Smooth muscle cell (in vitro differentiated cells): ENCODE results near the gene HSPA4. TPM values are rescaled to one million over a fixed set of nuclear protein-coding genes. Genes with fewer than 3 reads are reported as not detected.
"Not testable (repeated sequence)": the region's sequence is repeated elsewhere in the genome, so short reads cannot be mapped to it uniquely, and the experiment has no call there.

ENCODE experiments used
- DNase-seq: peaks from one replicate; lab custom pipeline; 2025; ENCODE audit not compliant: unreplicated experiment; lab: John Stamatoyannopoulos, UW
- H2AFZ ChIP-seq: fragments of 200-600 bp; sonication (generic); 2 replicates; pipeline ENCODE4 v1.6.0; 2016; ENCODE audit warnings: antibody characterized with exemption, low read depth, mild to moderate bottlenecking
- H3F3A ChIP-seq: fragments of 200-600 bp; sonication (generic); 2 replicates; pipeline ENCODE4 v1.6.0; 2017; ENCODE audit warnings: antibody characterized with exemption, low read depth
- H3K27ac ChIP-seq: fragments of 200-600 bp; sonication (generic); 2 replicates; pipeline ENCODE4 v1.5.1; 2016; ENCODE audit warnings: low read depth, mild to moderate bottlenecking
- H3K27me3 ChIP-seq: fragments of 200-600 bp; sonication (generic); 2 replicates; pipeline ENCODE4 v1.6.1; 2016; ENCODE audit warnings: low read depth, mild to moderate bottlenecking
- H3K36me3 ChIP-seq: fragments of 200-600 bp; sonication (generic); 2 replicates; pipeline ENCODE4 v1.5.1; 2016; ENCODE audit warnings: low read depth
- H3K4me1 ChIP-seq: fragments of 200-600 bp; sonication (generic); 2 replicates; pipeline ENCODE4 v1.5.1; 2016; ENCODE audit warnings: low read depth
- H3K4me2 ChIP-seq: fragments of 200-600 bp; sonication (generic); 2 replicates; pipeline ENCODE4 v1.6.0; 2016; ENCODE audit warnings: mild to moderate bottlenecking
- H3K4me3 ChIP-seq: fragments of 200-600 bp; sonication (generic); 2 replicates; pipeline ENCODE4 v1.5.1; 2016; ENCODE audit warnings: mild to moderate bottlenecking
- H3K79me2 ChIP-seq: fragments of 200-600 bp; sonication (generic); 2 replicates; pipeline ENCODE4 v1.6.0; 2016; ENCODE audit warnings: low read depth, mild to moderate bottlenecking
- H3K9ac ChIP-seq: fragments of 200-600 bp; sonication (generic); 2 replicates; pipeline ENCODE4 v1.6.0; 2016; ENCODE audit warnings: low read depth
- H3K9me3 ChIP-seq: fragments of 200-600 bp; sonication (generic); replicated peaks from 2 replicates; pipeline ENCODE4 v1.5.1; 2016; ENCODE audit warnings: low read depth
- H4K20me1 ChIP-seq: fragments of 200-600 bp; sonication (generic); 2 replicates; pipeline ENCODE4 v1.6.0; 2016; ENCODE audit warnings: low read depth
- CTCF ChIP-seq: fragments of 200-600 bp; sonication (generic); IDR thresholded peaks from 2 replicates; pipeline ENCODE4 v1.5.1; 2017; ENCODE audit warnings: borderline replicate concordance, mild to moderate bottlenecking, antibody characterized with exemption; ENCODE audit not compliant: insufficient read depth, poor library complexity, severe bottlenecking
- WGBS: methylation state at CpG from one replicate; pipeline ENCODE4 v1.1.7; 2016; ENCODE audit warnings: low lambda C conversion rate; 5-methylcytosine and 5-hydroxymethylcytosine counted together
- polyA plus RNA-seq: library from polyadenylated mRNA; unstranded; fragments of >200 nt; fragmentation: Nextera tagmentation; extraction: Ambion mirVana; gene quantifications from 2 replicates; pipeline ENCODE4 v1.2.1, GENCODE V29; 2016
- total RNA-seq: library from RNA; depleted of rRNA; stranded (reverse); fragments of >200 nt; gene quantifications from 2 replicates; pipeline ENCODE4 v1.2.3, GENCODE V29; 2014

HSPA4 gene
- total and polyA plus RNA-seq, 2 experiments from 2014 or later: 73.2 to 90.3 TPM

- no peak for DNase-seq
- H3K4me1 ChIP-seq: no peaks in the 10 kb centered on the region
- no peaks in the 10 kb centered on the region for H3K36me3 ChIP-seq
- no peak for TF ChIP-seq CTCF
- no peaks in the 10 kb centered on the region for H4K20me1 ChIP-seq
- no peaks in the 10 kb centered on the region for H3K79me2 ChIP-seq
- no peaks in the 10 kb centered on the region for H3K27me3 ChIP-seq
- H2AFZ ChIP-seq: no peak overlapping the region
- no peak overlapping the region for H3K27ac ChIP-seq
- no peaks in the 10 kb centered on the region for H3K9me3 ChIP-seq
- H3K9ac ChIP-seq: no peak overlapping the region
- H3F3A ChIP-seq: no peaks in the 10 kb centered on the region
- WGBS: 93% methylated on average over 1 of the region's 1 CpG
- H3K4me2 ChIP-seq: no peak overlapping the region
- no peak overlapping the region for H3K4me3 ChIP-seq
These were observed 9.9 kb upstream of the HSPA4 start for GRCh38 chr5:133041910-133042309.

GRCh38 chr5:133046560-133046959, 5.3 kb upstream of the HSPA4 start:
- H3K36me3 ChIP-seq, H3K9me3 ChIP-seq, H3K4me3 ChIP-seq, H3K9ac ChIP-seq, H2AFZ ChIP-seq, H3K27me3 ChIP-seq, DNase-seq, H3K4me2 ChIP-seq, H4K20me1 ChIP-seq, H3K79me2 ChIP-seq: not testable (repeated sequence)
- peaks cover 20% of the 10 kb centered on the region for H3F3A ChIP-seq
- 81% methylated on average over 8 of the region's 8 CpGs for WGBS
- H3K4me1 ChIP-seq: peaks cover 13% of the 10 kb centered on the region
- H3K27ac ChIP-seq: peak overlapping the region; percentile 44

- TF ChIP-seq CTCF: no peak
- Histone ChIP-seq H2AFZ (no peak overlapping the region), H3K4me3 (no peak overlapping the region), H3F3A (peaks cover 20% of the 10 kb centered on the region), H3K9ac (no peak overlapping the region), H3K36me3 (no peaks in the 10 kb centered on the region), H3K27ac (no peak overlapping the region), H3K27me3 (no peaks in the 10 kb centered on the region), H4K20me1 (peaks cover under 1% of the 10 kb centered on the region), H3K4me1 (peaks cover 13% of the 10 kb centered on the region), H3K9me3 (no peaks in the 10 kb centered on the region), H3K79me2 (peaks cover 11% of the 10 kb centered on the region), H3K4me2 (no peak overlapping the region)
- over 99% methylated on average over 19 of the region's 19 CpGs for WGBS
- no peak for DNase-seq
These were observed 4.4 kb upstream of the HSPA4 start for GRCh38 chr5:133047404-133047803.

- Histone ChIP-seq H3K4me3 (no peak overlapping the region), H3K9ac (no peak overlapping the region), H3K79me2 (peaks cover 29% of the 10 kb centered on the region), H3K36me3 (no peaks in the 10 kb centered on the region), H2AFZ (no peak overlapping the region), H3K27ac (peak overlapping the region; percentile 9), H3K4me1 (peaks cover 18% of the 10 kb centered on the region), H3K4me2 (peak overlapping the region; percentile 13), H3F3A (peaks cover 20% of the 10 kb centered on the region), H3K27me3 (no peaks in the 10 kb centered on the region), H3K9me3 (no peaks in the 10 kb centered on the region), H4K20me1 (peaks cover 18% of the 10 kb centered on the region)
- DNase-seq: no peak
- no peak for TF ChIP-seq CTCF
- WGBS: 73% methylated on average over 6 of the region's 6 CpGs
These were observed 2.7 kb upstream of the HSPA4 start for GRCh38 chr5:133048993-133049725.
